HG03565 (cell line): ENCODE measurements around the gene CPZ.
"Not testable (repeated sequence)": the region's sequence is repeated elsewhere in the genome, so short reads cannot be mapped to it uniquely, and the experiment has no call there.

Experiments used
- ATAC-seq: cut with Tn5 transposase; IDR thresholded peaks from one replicate; pipeline ENCODE4 v1.9.1; 2021; ENCODE audit warnings: mild to moderate bottlenecking, moderate library complexity; ENCODE audit not compliant: unreplicated experiment

The CPZ gene

GRCh38 chr4:8608714-8609391, 16.3 kb downstream of the CPZ start:
- ATAC-seq: no peak

DNA sequence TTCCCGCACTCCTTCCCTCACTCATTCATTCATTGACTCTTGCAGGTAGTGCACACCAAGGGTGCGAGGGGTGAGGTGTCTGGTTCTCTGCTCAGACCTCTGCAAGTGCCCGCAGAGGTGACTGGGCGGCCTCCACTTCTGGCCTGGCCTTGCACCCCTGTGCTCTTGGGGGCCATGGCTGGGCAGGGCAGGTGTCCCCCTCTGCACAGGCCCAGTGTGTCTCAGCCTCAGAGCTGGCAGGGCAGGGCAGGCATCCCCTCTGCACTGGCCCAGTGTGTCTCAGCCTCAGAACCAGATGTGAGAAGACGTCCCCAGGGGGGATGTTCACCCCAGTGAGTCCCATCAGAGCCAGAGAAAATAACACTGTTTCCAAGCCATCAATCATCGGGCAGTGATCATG, 16.8 kb downstream of the CPZ start:
- ATAC-seq: no peak

- ATAC-seq: no peak
Measured at GRCh38 chr4:8609824-8610350, 17.3 kb downstream of the CPZ start.

GRCh38 chr4:8610858-8611616, 18.5 kb downstream of the CPZ start:
- no peak for ATAC-seq

DNA sequence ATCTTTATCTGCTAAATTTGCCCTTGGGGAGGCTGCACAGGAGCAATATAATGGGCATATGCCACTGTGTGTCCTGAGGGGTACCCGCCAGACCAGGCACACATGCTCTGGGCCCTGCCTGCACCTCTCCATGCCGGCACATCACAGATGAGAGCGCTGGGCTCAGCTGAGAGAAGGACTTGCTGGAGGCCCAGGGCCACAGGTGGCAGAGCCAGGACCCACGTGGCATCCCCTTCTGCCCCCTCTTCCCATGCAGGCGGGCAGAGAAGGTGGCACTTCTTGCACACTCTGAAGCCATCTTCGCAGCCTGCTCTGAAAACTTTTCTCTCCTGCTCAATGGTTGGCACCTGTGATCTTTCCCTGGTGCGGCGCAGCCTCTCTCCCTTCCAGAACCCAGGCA, 20.1 kb downstream of the CPZ start:
- no peak for ATAC-seq

- ATAC-seq: no peak
Measured at GRCh38 chr4:8613421-8614364, 21.1 kb downstream of the CPZ start.

- no peak for ATAC-seq
Measured at GRCh38 chr4:8614365-8615193, 22.0 kb downstream of the CPZ start.

DNA sequence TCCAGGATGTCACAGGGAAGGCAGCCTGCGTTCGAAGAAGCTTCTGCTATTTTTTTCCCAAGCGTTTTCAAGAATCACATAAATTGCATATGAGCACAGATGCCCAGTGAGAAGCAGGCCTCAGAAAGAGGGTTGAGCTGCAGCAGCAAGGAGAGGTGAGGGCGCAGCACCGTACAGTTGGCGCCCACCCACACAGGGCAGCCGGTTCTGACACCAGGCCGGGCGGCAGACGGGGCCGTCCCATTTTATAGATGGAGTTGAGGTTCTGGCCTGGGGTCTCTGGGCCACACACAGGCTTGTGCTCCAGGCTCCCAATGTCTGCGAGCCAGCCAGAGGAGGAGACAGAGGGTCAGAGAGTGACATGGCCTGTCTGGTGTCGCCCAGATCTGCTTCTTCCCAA, 22.8 kb downstream of the CPZ start:
- ATAC-seq: no peak

GRCh38 chr4:8615921-8616787, 23.6 kb downstream of the CPZ start:
- no peak for ATAC-seq

GRCh38 chr4:8616831-8617230, 24.3 kb downstream of the CPZ start:
- ATAC-seq: no peak

GRCh38 chr4:8617486-8618040, 25.0 kb downstream of the CPZ start:
- ATAC-seq: no peak

DNA sequence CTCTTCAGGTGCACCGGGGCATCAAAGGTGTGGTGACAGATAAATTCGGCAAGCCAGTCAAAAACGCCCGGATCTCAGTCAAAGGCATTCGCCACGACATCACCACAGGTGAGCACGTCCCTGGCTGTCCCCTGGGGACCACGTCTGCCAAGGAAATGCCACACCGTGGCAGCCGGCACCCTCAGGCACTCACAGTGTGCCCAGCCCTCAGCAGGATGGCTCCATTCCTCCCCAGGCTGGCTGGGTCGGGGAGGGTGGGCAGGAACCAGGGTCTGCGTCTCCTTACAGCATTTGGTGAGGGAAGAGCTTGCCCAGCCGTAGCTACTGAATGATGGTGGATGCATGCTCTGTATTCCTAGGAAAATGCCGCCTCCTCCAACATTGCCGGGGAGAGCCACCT, 25.9 kb downstream of the CPZ start:
- ATAC-seq: no peak

DNA sequence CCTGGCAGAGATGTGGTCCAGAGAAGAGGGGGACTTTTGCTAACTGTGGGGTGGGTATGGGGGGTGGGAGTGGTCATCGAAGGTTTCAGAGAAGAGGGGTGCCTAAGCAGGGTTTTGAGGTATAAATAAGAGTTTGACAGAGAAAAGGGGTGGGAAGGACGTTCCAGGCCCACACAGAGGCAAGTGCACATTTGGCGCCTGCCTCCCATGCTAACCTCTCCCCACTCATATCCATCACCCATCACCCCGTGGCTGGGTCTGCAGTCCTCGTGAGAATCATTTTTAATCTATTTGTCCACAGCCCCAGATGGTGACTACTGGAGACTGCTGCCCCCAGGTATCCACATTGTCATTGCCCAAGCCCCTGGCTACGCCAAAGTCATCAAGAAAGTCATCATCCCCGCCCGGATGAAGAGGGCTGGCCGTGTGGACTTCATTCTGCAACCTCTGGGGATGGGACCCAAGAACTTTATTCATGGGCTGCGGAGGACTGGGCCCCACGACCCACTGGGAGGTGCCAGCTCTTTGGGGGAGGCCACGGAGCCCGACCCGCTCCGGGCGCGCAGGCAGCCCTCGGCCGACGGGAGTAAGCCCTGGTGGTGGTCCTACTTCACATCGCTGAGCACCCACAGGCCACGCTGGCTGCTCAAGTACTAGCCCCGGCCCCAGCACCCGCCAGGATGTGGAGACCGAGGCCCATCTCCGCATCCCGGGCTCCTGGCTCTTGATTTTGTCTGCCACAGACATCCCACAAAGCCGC, 26.6 kb downstream of the CPZ start:
- ATAC-seq: no peak

GRCh38 chr4:8621135-8621534, 28.6 kb downstream of the CPZ start:
- not testable (repeated sequence) for ATAC-seq

DNA sequence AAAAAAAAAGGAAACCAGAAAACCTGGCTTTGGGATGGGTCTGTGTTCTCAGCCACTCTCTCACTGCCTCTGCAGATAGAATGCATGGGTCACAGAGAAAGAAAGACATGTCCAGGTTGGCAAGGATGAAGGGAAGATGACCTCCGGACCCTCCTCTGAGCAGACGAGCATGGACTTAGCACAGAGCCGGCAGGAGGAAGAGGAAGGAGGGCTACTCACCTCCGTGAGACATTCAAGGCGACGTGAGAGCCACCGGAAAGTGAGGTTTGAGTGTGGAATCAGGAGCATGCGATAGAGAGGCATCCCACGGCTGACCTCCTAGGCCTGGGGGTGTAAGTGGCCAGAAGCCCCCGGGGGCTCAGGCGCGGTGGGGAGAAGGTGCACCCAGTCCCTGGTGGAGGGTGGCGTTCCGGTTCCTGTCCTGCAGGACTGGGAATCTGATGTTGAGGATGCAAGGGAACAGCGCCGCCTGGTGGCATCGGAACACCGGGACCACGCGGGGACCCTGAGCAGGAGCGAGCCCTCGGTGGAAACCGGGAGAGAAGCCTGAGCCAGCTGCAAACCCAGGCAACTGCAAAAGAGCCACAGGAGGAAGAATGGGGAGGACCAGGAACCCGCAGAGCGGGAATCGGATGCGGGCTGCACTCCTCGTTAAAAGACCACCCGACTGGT, 32.2 kb downstream of the CPZ start:
- not testable (repeated sequence) for ATAC-seq

- ATAC-seq: not testable (repeated sequence)
Measured at GRCh38 chr4:8630240-8630905, 37.8 kb downstream of the CPZ start.

DNA sequence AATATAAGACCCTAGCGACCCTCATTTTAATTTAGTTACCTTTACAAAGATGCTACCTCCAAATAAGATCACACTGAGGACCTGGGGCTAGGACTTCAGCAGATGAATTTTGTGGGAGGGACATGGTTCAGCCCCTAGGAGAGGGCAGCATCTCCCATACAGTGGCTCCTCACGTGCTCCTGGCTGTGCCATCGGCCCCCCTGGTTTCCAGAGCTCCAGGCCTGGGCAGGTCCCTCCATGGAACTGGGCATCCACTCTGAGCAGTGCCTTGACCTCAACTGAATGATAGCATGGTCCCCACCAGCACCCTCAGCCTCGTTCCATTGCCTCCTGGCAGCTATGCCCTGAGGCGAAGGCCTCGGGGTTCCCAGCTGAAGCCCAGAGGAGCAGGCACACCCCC, 39.3 kb downstream of the CPZ start:
- not testable (repeated sequence) for ATAC-seq
